Raji (cell line): ENCODE data around the gene FGFBP2.

Source experiments
- POLR2A ChIP-seq: IDR thresholded peaks from 2 replicates; pipeline ENCODE4 v1.6.1; 2011; ENCODE audit warnings: low read depth, low read length, control low read depth; ENCODE audit not compliant: insufficient read depth

The FGFBP2 gene

DNA sequence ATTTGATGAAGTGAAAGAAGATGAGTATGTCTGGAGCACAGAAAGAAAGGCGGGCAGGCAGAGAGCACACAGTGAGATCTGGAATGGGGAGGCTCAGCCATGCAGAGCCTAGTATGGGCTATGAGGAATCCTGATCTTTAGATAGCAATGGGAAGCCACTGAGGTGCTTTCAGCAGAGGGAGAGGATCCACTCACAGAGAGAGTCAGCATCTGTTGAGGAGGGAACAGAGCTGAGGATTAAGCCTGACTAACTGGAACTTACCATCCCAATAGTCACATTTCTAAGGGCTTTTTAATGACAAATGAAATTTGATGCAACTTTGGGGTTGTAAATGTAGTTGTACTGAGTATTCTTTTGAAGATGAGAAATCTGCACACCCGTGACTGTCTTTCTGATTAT lies 20.6 kb upstream of the FGFBP2 start:
- TF ChIP-seq POLR2A, result no peak

- TF ChIP-seq POLR2A, result no peak
Measured at GRCh38 chr4:15982842-15983524, 20.0 kb upstream of the FGFBP2 start.

GRCh38 chr4:15976456-15977447 lies 13.8 kb upstream of the FGFBP2 start:
- TF ChIP-seq POLR2A, result no peak

DNA sequence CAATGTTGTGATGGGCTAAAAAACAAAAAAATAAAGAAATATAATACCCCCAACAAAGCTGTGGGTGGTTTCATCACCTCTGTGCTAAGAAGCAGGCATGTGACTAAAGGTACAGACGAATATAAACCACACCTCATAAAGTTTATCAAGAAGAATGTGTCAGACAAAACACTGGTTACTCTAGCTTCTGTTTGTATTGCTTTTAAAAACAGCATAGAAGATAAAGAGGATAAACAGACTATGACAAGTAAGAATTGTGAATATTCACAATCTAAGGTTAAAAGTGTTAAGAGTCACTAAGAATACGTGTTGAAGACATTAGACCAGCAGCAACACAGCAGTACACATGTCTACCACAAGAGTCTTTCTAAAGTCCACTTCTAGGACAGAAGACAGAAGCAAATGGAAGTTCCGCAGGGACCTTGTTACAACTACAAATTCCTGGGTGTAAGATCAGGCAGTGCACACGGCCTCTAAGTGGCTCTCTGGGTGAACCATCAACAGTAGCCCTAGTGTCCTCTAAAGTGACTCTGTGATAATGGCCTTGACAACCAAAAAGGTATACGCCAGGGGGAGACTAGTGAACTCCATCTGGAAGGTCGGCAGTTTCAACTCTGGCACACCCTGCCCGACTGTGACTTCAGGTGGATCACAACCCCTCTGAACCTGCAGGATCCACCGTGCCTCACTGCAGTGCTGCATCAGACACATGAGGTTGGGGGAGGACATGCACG lies 8.3 kb upstream of the FGFBP2 start:
- TF ChIP-seq POLR2A, result no peak

GRCh38 chr4:15968551-15969300 lies 5.8 kb upstream of the FGFBP2 start:
- no peak for TF ChIP-seq POLR2A

DNA sequence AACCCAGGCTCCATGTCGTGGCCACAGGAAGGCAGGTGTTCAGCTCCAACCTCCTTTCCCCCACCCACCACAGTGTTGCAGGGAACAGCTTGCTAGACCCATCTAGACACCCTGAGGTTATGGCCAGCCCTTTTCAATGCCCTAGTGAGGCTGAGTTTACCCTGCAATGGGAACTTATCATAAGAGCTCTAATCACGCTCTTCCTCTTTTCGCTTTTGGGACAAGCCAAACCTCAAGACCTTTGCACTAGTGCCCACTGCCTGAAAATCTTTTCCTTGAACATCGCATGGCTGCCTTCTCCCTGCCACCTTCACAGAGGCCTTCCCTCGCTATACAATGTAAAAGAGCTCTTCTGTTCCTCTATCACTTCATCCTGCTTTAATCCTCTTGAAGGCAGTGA lies 2.4 kb upstream of the FGFBP2 start:
- TF ChIP-seq POLR2A, result no peak

DNA sequence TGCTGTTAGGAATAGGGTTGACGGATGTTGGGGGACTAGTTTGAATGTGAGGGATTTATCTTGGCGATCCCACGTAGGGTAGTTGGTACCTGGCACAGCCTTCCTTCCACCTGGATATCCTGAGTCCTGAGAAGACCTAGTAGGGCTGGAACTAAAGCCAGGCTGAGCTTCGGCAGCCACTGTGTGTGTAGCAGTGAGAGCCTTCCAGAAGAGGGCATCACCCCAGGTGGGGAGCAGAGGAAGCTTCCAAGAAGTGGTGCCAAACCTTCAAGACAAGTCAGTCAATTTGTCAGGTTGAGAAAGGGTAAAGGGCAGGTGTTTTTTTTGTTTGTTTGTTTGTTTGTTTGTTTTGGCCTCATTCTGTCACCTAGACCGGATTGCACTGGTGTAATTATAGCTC lies 1.2 kb upstream of the FGFBP2 start:
- TF ChIP-seq POLR2A, result no peak

- no peak for TF ChIP-seq POLR2A
Measured at GRCh38 chr4:15963576-15963975, 601 bp upstream of the FGFBP2 start.

GRCh38 chr4:15961781-15962510 lies 1.0 kb downstream of the FGFBP2 start:
- no peak for TF ChIP-seq POLR2A

GRCh38 chr4:15958562-15958961 lies 4.4 kb downstream of the FGFBP2 start:
- TF ChIP-seq POLR2A, result no peak

GRCh38 chr4:15956179-15956850 lies 6.7 kb downstream of the FGFBP2 start:
- TF ChIP-seq POLR2A, result no peak

GRCh38 chr4:15955670-15956069 lies 7.3 kb downstream of the FGFBP2 start:
- TF ChIP-seq POLR2A, result no peak

GRCh38 chr4:15953625-15954024 lies 9.3 kb downstream of the FGFBP2 start:
- TF ChIP-seq POLR2A, result no peak

GRCh38 chr4:15951781-15952180 lies 11.2 kb downstream of the FGFBP2 start:
- no peak for TF ChIP-seq POLR2A
